Trophoblast cell (in vitro differentiated cells and primary cell): ENCODE results near the gene ACO1.

ENCODE experiments used
- DNase-seq, 2 donors: peaks; one replicate each; pipeline ENCODE4 v3.0.0-alpha.2; 2016
- H2AFZ ChIP-seq: 2 replicates; pipeline ENCODE4 v1.6.1; 2013; ENCODE audit warnings: low read length, moderate library complexity, mild to moderate bottlenecking; ENCODE audit not compliant: insufficient read depth, poor library complexity
- H2AK5ac ChIP-seq: 2 replicates; pipeline ENCODE4 v1.6.1; 2013; ENCODE audit warnings: mild to moderate bottlenecking, low read length
- H2BK120ac ChIP-seq: 2 replicates; pipeline ENCODE4 v1.6.1; 2013; ENCODE audit warnings: low read length, mild to moderate bottlenecking, moderate library complexity; ENCODE audit not compliant: insufficient read depth, poor library complexity
- H2BK12ac ChIP-seq: 2 replicates; pipeline ENCODE4 v1.6.1; 2013; ENCODE audit warnings: mild to moderate bottlenecking, low read length, moderate library complexity
- H2BK5ac ChIP-seq: 2 replicates; pipeline ENCODE4 v1.6.1; 2013; ENCODE audit warnings: low read length, low read depth, moderate library complexity, mild to moderate bottlenecking; ENCODE audit not compliant: poor library complexity
- H3K14ac ChIP-seq: 2 replicates; pipeline ENCODE4 v1.6.1; 2013; ENCODE audit warnings: mild to moderate bottlenecking, low read length
- H3K18ac ChIP-seq: 2 replicates; pipeline ENCODE4 v1.6.1; 2013; ENCODE audit warnings: mild to moderate bottlenecking, low read length
- H3K23ac ChIP-seq: 2 replicates; pipeline ENCODE4 v1.6.1; 2013; ENCODE audit warnings: low read length
- H3K27ac ChIP-seq: 2 replicates; pipeline ENCODE4 v1.5.1; 2013; ENCODE audit warnings: low read depth, mild to moderate bottlenecking, inconsistent platforms, low read length, moderate library complexity
- H3K27me3 ChIP-seq: 2 replicates; pipeline ENCODE4 v1.6.1; 2013; ENCODE audit warnings: inconsistent platforms, mild to moderate bottlenecking, low read length, moderate library complexity; ENCODE audit not compliant: insufficient read depth
- H3K36me3 ChIP-seq, 2 experiments: 1 replicate in 1 of 2; 2 replicates in 1 of 2; pipeline ENCODE4 v1.6.1; 2013; ENCODE audit warnings: low read length in 2 of 2, mild to moderate bottlenecking in 2 of 2, moderate library complexity in 1 of 2; ENCODE audit not compliant: insufficient read depth in 2 of 2, control insufficient read depth in 1 of 2
- H3K4ac ChIP-seq: 2 replicates; pipeline ENCODE4 v1.6.1; 2013; ENCODE audit warnings: low read depth, mild to moderate bottlenecking, low read length, moderate library complexity
- H3K4me1 ChIP-seq, 2 experiments: 1 replicate in 1 of 2; 2 replicates in 1 of 2; pipeline ENCODE4 v1.6.1; 2013; ENCODE audit warnings: low read length in 2 of 2, mild to moderate bottlenecking in 2 of 2, moderate library complexity in 1 of 2; ENCODE audit not compliant: insufficient read depth in 2 of 2, control insufficient read depth in 1 of 2
- H3K4me2 ChIP-seq: 2 replicates; pipeline ENCODE4 v1.6.1; 2013; ENCODE audit warnings: inconsistent platforms, mild to moderate bottlenecking, low read length, moderate library complexity
- H3K4me3 ChIP-seq: 2 replicates; pipeline ENCODE4 v1.5.1; 2013; ENCODE audit warnings: mild to moderate bottlenecking, low read depth, low read length, inconsistent platforms
- H3K79me1 ChIP-seq: one replicate; pipeline ENCODE4 v1.6.1; 2013; ENCODE audit warnings: low read length
- H3K79me2 ChIP-seq: 2 replicates; pipeline ENCODE4 v1.6.1; 2013; ENCODE audit warnings: low read length, mild to moderate bottlenecking; ENCODE audit not compliant: control insufficient read depth, insufficient read depth, poor library complexity
- H3K9ac ChIP-seq: 2 replicates; pipeline ENCODE4 v1.6.1; 2013; ENCODE audit warnings: mild to moderate bottlenecking, low read length
- H3K9me3 ChIP-seq: 2 replicates; pipeline ENCODE4 v1.6.1; 2013; ENCODE audit warnings: low read depth, mild to moderate bottlenecking, control low read depth, inconsistent platforms, low read length; ENCODE audit not compliant: insufficient read depth
- H4K12ac ChIP-seq: 2 replicates; pipeline ENCODE4 v1.6.1; 2013; ENCODE audit warnings: low read depth, mild to moderate bottlenecking, low read length, moderate library complexity
- H4K8ac ChIP-seq: 2 replicates; pipeline ENCODE4 v1.6.1; 2013; ENCODE audit warnings: low read depth, mild to moderate bottlenecking, low read length, moderate library complexity
- H4K91ac ChIP-seq: one replicate; pipeline ENCODE4 v1.6.1; 2013; ENCODE audit warnings: low read depth, mild to moderate bottlenecking, low read length, moderate library complexity
- whole genome bisulfite sequencing: extraction: QIAGEN DNeasy Blood & Tissue Kit; methylation state at CpG from one replicate; pipeline ENCODE4 v1.1.7; 2013; ENCODE audit warnings: missing lambda C conversion rate; ENCODE audit not compliant: insufficient read length, insufficient coverage; ENCODE audit errors: extremely low coverage; 5-methylcytosine and 5-hydroxymethylcytosine counted together

Gene ACO1

DNA sequence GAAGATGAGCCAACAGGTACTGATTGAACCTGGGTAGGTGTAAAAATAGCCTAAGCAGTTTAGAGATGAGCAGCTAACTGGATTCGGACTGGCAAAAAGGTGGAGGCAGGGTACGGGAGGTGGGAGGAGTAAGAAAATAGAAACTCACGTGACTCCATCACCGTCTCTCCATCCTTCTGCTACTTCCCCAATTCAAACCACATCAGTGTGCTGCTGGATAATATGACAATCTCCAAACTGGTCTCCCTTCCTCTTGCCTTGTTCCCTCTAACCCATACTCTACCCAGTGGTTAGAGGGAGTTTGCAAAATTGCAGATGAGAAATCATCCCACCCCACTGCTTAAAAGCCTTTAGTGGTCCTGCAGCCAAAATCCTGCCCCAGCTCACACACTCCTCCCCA lies 98.9 kb downstream of the ACO1 start:
- no peaks in the 10 kb centered on the region for H3K27me3 ChIP-seq
- no peak overlapping the region for H4K8ac ChIP-seq
- no CpG with 5 or more reads among the region's 4 CpGs for WGBS
- no peak overlapping the region for H3K23ac ChIP-seq
- H3K14ac ChIP-seq = no peak overlapping the region
- H4K12ac ChIP-seq = no peak overlapping the region
- H2BK120ac ChIP-seq = no peak overlapping the region
- no peak overlapping the region for H2BK12ac ChIP-seq
- no peak overlapping the region for H3K18ac ChIP-seq
- no peak overlapping the region for H3K4me2 ChIP-seq
- no peak overlapping the region for H3K4me3 ChIP-seq
- no peak overlapping the region for H2AK5ac ChIP-seq
- no peaks in the 10 kb centered on the region for H3K79me1 ChIP-seq
- no peaks in the 10 kb centered on the region for H3K4me1 ChIP-seq
- H2AFZ ChIP-seq = no peak overlapping the region
- DNase-seq = no peak
- H2BK5ac ChIP-seq = no peak overlapping the region
- H3K27ac ChIP-seq = no peak overlapping the region
- H3K9ac ChIP-seq = no peak overlapping the region
- H3K4ac ChIP-seq = no peak overlapping the region
- H3K79me2 ChIP-seq = no peaks in the 10 kb centered on the region
- H3K36me3 ChIP-seq = peaks cover 2% of the 10 kb centered on the region in 2 experiments
- no peaks in the 10 kb centered on the region for H3K9me3 ChIP-seq
- no peak overlapping the region for H4K91ac ChIP-seq

DNA sequence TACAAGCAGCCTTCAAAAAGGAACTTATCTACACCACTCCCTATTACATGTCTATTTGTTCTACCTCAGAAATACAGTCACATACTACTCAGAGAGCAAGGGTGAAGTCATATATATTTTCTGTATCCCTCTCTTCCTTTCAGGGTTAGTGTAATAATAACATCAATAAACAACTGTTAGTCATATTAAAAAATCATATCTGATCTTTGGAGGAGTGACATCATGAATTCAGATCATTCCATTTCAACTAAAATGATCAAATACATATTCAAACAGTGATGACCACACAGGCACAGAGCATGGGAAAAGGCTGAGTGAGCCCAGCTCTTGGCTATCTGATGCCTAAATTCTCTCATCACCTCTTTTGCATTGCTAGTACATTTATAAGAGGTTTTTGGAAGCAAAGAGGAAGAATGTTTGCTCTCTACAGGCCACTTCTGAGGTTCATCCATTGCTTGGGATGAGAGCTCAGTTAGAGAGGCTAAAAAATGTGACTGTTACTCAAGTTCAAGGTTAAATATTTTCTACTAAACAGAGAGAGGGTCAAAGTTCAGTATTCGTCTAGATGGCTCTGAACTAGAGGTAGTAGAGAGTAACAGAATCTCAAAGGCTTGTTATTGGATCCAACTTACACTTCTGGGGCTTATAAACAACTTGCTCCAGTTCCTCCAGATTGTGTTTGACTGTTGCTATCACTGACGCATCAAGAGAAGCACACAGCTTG lies 102.6 kb downstream of the ACO1 start:
- Histone ChIP-seq H3K9ac (no peak overlapping the region), H3K4me1 (no peaks in the 10 kb centered on the region), H2AFZ (no peak overlapping the region), H3K27ac (no peak overlapping the region), H2BK120ac (no peak overlapping the region), H4K12ac (no peak overlapping the region), H3K79me2 (no peaks in the 10 kb centered on the region), H3K23ac (no peak overlapping the region), H3K18ac (no peak overlapping the region), H3K9me3 (no peaks in the 10 kb centered on the region), H2BK5ac (no peak overlapping the region), H4K8ac (no peak overlapping the region), H3K4me2 (no peak overlapping the region), H4K91ac (no peak overlapping the region), H3K4ac (no peak overlapping the region), H2BK12ac (no peak overlapping the region), H3K79me1 (no peaks in the 10 kb centered on the region), H3K36me3 (peaks cover 0 to 2% of the 10 kb centered on the region in 2 experiments), H3K14ac (no peak overlapping the region), H3K4me3 (no peak overlapping the region), H3K27me3 (no peaks in the 10 kb centered on the region), H2AK5ac (no peak overlapping the region)
- no peak for DNase-seq
- WGBS = no CpG with 5 or more reads among the region's 2 CpGs

DNA sequence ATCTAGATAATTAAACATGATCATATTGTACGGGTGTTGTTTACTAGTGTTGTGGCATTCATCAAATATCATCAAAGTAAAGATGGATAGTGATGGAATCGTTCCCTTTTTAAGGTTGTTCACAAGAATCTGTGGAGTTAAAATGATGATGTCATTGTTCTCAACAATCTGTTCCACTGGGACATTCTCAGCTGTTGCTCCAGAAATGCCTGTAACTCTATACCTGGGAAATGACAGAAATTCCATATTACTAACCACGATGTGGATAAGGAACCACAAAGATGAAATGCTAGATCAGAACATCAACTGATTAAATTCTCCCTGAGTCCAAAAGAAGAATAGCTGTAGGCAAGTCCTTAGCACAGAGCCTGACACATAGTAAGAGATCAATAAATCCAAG lies 103.5 kb downstream of the ACO1 start:
- Histone ChIP-seq H2BK120ac (no peak overlapping the region), H3K18ac (no peak overlapping the region), H3K9me3 (no peaks in the 10 kb centered on the region), H2AFZ (no peak overlapping the region), H3K14ac (no peak overlapping the region), H3K4me1 (no peaks in the 10 kb centered on the region), H3K23ac (no peak overlapping the region), H4K12ac (no peak overlapping the region), H3K27me3 (no peaks in the 10 kb centered on the region), H3K4me3 (no peak overlapping the region), H3K27ac (no peak overlapping the region), H3K4ac (no peak overlapping the region), H3K79me1 (no peaks in the 10 kb centered on the region), H4K91ac (no peak overlapping the region), H4K8ac (no peak overlapping the region), H2BK12ac (no peak overlapping the region), H3K36me3 (peaks cover 0 to 2% of the 10 kb centered on the region in 2 experiments), H3K79me2 (no peaks in the 10 kb centered on the region), H2BK5ac (no peak overlapping the region), H2AK5ac (no peak overlapping the region), H3K4me2 (no peak overlapping the region), H3K9ac (no peak overlapping the region)
- DNase-seq = peak in 1 of 2 donors; percentile 67
- no CpG with 5 or more reads among the region's 3 CpGs for WGBS

DNA sequence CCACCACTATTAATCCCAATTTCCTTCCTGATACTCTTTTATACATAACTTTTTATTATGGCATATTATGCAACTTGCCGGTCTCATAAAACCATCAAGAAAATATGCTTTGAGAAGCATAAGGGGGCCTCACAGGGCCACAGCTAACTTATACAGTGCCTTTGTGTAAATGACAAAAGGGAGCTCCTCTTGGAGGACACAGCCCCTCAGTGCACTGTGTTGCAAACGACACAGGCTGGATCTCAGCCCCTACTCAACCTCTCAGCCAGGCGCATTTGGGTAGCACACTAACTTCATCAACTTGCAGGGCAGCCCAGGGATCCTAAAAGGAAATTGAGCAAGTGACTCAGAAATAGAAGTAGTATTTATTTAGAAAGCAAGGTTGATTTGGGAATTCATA lies 106.2 kb downstream of the ACO1 start:
- Histone ChIP-seq H4K8ac (no peak overlapping the region), H3K27me3 (no peaks in the 10 kb centered on the region), H3K9me3 (no peaks in the 10 kb centered on the region), H4K91ac (no peak overlapping the region), H3K4me2 (no peak overlapping the region), H2AFZ (no peak overlapping the region), H2BK120ac (no peak overlapping the region), H3K36me3 (peaks cover 0 to 2% of the 10 kb centered on the region in 2 experiments), H3K14ac (no peak overlapping the region), H2BK5ac (no peak overlapping the region), H3K27ac (no peak overlapping the region), H3K4me3 (no peak overlapping the region), H3K23ac (no peak overlapping the region), H3K4ac (no peak overlapping the region), H4K12ac (no peak overlapping the region), H3K4me1 (no peaks in the 10 kb centered on the region), H2AK5ac (no peak overlapping the region), H3K18ac (no peak overlapping the region), H3K79me2 (no peaks in the 10 kb centered on the region), H3K9ac (no peak overlapping the region), H2BK12ac (no peak overlapping the region), H3K79me1 (no peaks in the 10 kb centered on the region)
- no CpG with 5 or more reads among the region's 3 CpGs for WGBS
- DNase-seq = no peak
